Endothelial cell of umbilical vein (primary cell): ENCODE measurements around the gene B4GALT7. TPM values are rescaled to one million over a fixed set of nuclear protein-coding genes. Genes with fewer than 3 reads are reported as not detected.

ENCODE experiments used
- BruUV-seq: library from RNA; stranded (reverse); fragments of 400-500 nt; replicated peaks from 2 replicates; lab custom pipeline; 2021; lab: Mats Ljungman, UMichigan
- CTCF ChIA-PET: fragments of 300-600, 350-600 bp; sonication (Branson Sonifier 250); formaldehyde crosslinking; loops from one replicate; lab custom pipeline; 2021; ENCODE audit warnings: antibody characterized with exemption, inconsistent platforms; lab: Charles Lee
- POLR2A ChIA-PET: fragments of 300-600, 350-600 bp; sonication (Branson Sonifier 250); formaldehyde crosslinking; loops from one replicate; lab custom pipeline; 2021; ENCODE audit warnings: antibody characterized with exemption, inconsistent platforms; lab: Charles Lee
- DNase-seq: peaks from one replicate; pipeline ENCODE4 v3.0.0-alpha.2; 2011; ENCODE audit warnings: low read depth, low spot score
- FAIRE-seq: peaks from 2 replicates; lab custom pipeline; 2011; peaks lifted over from hg19 to GRCh38; lab: Jason Lieb, UNC
- H2AFZ ChIP-seq: 2 replicates; pipeline ENCODE4 v1.6.0; 2012; ENCODE audit warnings: low read depth, low read length, control low read depth, inconsistent platforms
- H3K27ac ChIP-seq: 2 replicates; pipeline ENCODE4 v1.5.1; 2011; ENCODE audit warnings: low read depth, mild to moderate bottlenecking, control low read depth, low read length, moderate library complexity; ENCODE audit not compliant: insufficient read depth
- H3K27me3 ChIP-seq, 2 experiments: 2 replicates each; pipeline versions ENCODE4 v1.6.0 to v1.6.1; 2011; ENCODE audit warnings: low read length in 2 of 2, mixed read lengths in 1 of 2; ENCODE audit not compliant: control insufficient read depth in 2 of 2, insufficient read depth in 2 of 2
- H3K36me3 ChIP-seq, 2 experiments: 2 replicates in 1 of 2; 3 replicates in 1 of 2; pipeline ENCODE4 v1.5.1; 2011; ENCODE audit warnings: low read length in 2 of 2, mild to moderate bottlenecking in 1 of 2, moderate library complexity in 1 of 2; ENCODE audit not compliant: control insufficient read depth in 2 of 2, insufficient read depth in 2 of 2; ENCODE audit errors: extremely low read depth in 1 of 2
- H3K4me1 ChIP-seq: 3 replicates; pipeline ENCODE4 v1.5.1; 2011; ENCODE audit warnings: mild to moderate bottlenecking, low read length; ENCODE audit not compliant: control insufficient read depth, insufficient read depth; ENCODE audit errors: extremely low read depth
- H3K4me2 ChIP-seq: 2 replicates; pipeline ENCODE4 v1.6.1; 2011; ENCODE audit warnings: low read length, control low read depth, mixed read lengths; ENCODE audit not compliant: insufficient read depth
- H3K4me3 ChIP-seq, 3 experiments: fragments of 200-600 bp in 1 of 3; sonication (generic), shearing (Covaris generic) in 1 of 3; replicated peaks in 1 of 3; 2 replicates each; pipeline ENCODE4 v1.5.1; 2011 to 2016; ENCODE audit warnings: control low read depth in 3 of 3, low read length in 3 of 3, mild to moderate bottlenecking in 2 of 3, inconsistent platforms in 1 of 3, low read depth in 1 of 3, moderate library complexity in 1 of 3; ENCODE audit not compliant: insufficient read depth in 1 of 3
- H3K79me2 ChIP-seq: 2 replicates; pipeline ENCODE4 v1.6.0; 2012; ENCODE audit warnings: low read length, inconsistent platforms; ENCODE audit not compliant: control insufficient read depth, insufficient read depth
- H3K9ac ChIP-seq: replicated peaks from 2 replicates; pipeline ENCODE3; 2011; ENCODE audit warnings: low read length, control low read depth; ENCODE audit not compliant: insufficient read depth; ENCODE audit errors: extremely low read depth
- H3K9me1 ChIP-seq: replicated peaks from 3 replicates; pipeline ENCODE4 v1.6.0; 2011; ENCODE audit warnings: mild to moderate bottlenecking, low read length; ENCODE audit not compliant: control insufficient read depth, insufficient read depth; ENCODE audit errors: extremely low read depth
- H3K9me3 ChIP-seq: replicated peaks from 2 replicates; pipeline ENCODE4 v1.5.1; 2012; ENCODE audit warnings: low read length, inconsistent platforms; ENCODE audit not compliant: control insufficient read depth, insufficient read depth
- H4K20me1 ChIP-seq: replicated peaks from 2 replicates; pipeline ENCODE3; 2011; ENCODE audit warnings: mild to moderate bottlenecking, low read length; ENCODE audit not compliant: control insufficient read depth, insufficient read depth; ENCODE audit errors: extremely low read depth
- CTCF ChIP-seq, 2 donors: IDR thresholded peaks; 1 replicate in 1 of 2; 2 replicates in 1 of 2; pipeline ENCODE4 v1.5.1; 2011; ENCODE audit warnings: low read length in 2 of 2, mild to moderate bottlenecking in 2 of 2, moderate library complexity in 2 of 2, control low read depth in 1 of 2, inconsistent platforms in 1 of 2, low read depth in 1 of 2; ENCODE audit not compliant: insufficient read depth in 1 of 2; ENCODE audit errors: extremely low read depth in 1 of 2
- EZH2 ChIP-seq: IDR thresholded peaks from 2 replicates; pipeline ENCODE4 v1.6.1; 2012; ENCODE audit warnings: borderline replicate concordance, low read depth, mild to moderate bottlenecking, moderate library complexity, low read length, inconsistent platforms; ENCODE audit not compliant: severe bottlenecking
- FOS ChIP-seq: IDR thresholded peaks from 2 replicates; pipeline ENCODE4 v1.6.1; 2011; ENCODE audit warnings: mild to moderate bottlenecking, low read length, moderate library complexity, borderline replicate concordance; ENCODE audit not compliant: insufficient read depth
- GATA2 ChIP-seq: IDR thresholded peaks from 2 replicates; pipeline ENCODE4 v1.7.0; 2011; ENCODE audit warnings: low read depth, mild to moderate bottlenecking, moderate library complexity, mixed read lengths, low read length; ENCODE audit not compliant: insufficient read length, insufficient read depth
- JUN ChIP-seq: IDR thresholded peaks from 2 replicates; pipeline ENCODE4 v1.6.1; 2011; ENCODE audit warnings: borderline replicate concordance, low read depth; ENCODE audit not compliant: insufficient read length, insufficient read depth
- MAX ChIP-seq: IDR thresholded peaks from 2 replicates; pipeline ENCODE4 v1.6.1; 2011; ENCODE audit not compliant: insufficient read depth, insufficient read length
- MYC ChIP-seq: IDR thresholded peaks from one replicate; pipeline ENCODE4 v1.6.1; 2011; ENCODE audit warnings: mild to moderate bottlenecking, low read depth, low read length
- POLR2A ChIP-seq: IDR thresholded peaks from 2 replicates; pipeline ENCODE4 v1.6.1; 2012; ENCODE audit warnings: low read depth, mild to moderate bottlenecking, control low read depth, low read length
- POLR2AphosphoS5 ChIP-seq: IDR thresholded peaks from 2 replicates; pipeline ENCODE4 v1.6.1; 2012; ENCODE audit warnings: low read depth, mild to moderate bottlenecking, control low read depth, low read length, moderate library complexity; ENCODE audit not compliant: insufficient read depth
- dilution Hi-C: fragments of 300-500 bp; cut with MboI; formaldehyde crosslinking; loops from one replicate; pipeline ENCODE4 v1.15.0; 2019; ENCODE audit warnings: low sequenced_read_pairs; ENCODE audit not compliant: extremely low pct_ligation_motif_present
- intact Hi-C: fragments of 100-400 bp; cut with micrococcal nuclease; formaldehyde crosslinking; loops from one replicate; pipeline ENCODE4 v1.10.0; 2022
- polyA plus RNA-seq, 4 experiments: library from polyadenylated mRNA; depleted of rRNA in 3 of 4; stranded (reverse) in 3 of 4; unstranded in 1 of 4; fragments of >200 nt; gene quantifications; 2 replicates each; pipeline versions ENCODE4 v1.2.1 to v1.2.3, GENCODE V29; 2011 to 2012; ENCODE audit warnings: missing spikeins in 1 of 4
- total RNA-seq: library from RNA; stranded (reverse); gene quantifications from 2 replicates; pipeline ENCODE4 v1.2.3, GENCODE V29; 2021

Gene B4GALT7
- total and polyA plus RNA-seq, 2 donors (not counting 3 experiments of a cell fraction or from before 2014, with no cell fraction given), result 35.1 to 78.9 TPM

- POLR2A ChIA-PET, result no interaction called here
- TF ChIP-seq MAX (no peak), GATA2 (no peak), POLR2AphosphoS5 (no peak), JUN (no peak), MYC (no peak), CTCF (IDR thresholded peaks at IDR 0.05; ENCODE audit: extremely low read depth in 1 of 2, insufficient read depth in 1 of 2, low read depth in 1 of 2, low read length in 2 of 2) (no peak), POLR2A (no peak), FOS (no peak), EZH2 (no peak)
- no peak for FAIRE-seq
Observed at GRCh38 chr5:177604656-177605055, 4.7 kb downstream of the B4GALT7 start.

More at GRCh38 chr5:177604656-177605055, 4.7 kb downstream of the B4GALT7 start:
- Histone ChIP-seq H3K4me3 (no peak overlapping the region), H3K4me1 (peaks cover 8% of the 10 kb centered on the region), H3K27ac (no peak overlapping the region), H3K9me1 (no peaks in the 10 kb centered on the region), H3K9ac (no peak overlapping the region), H3K4me2 (no peak overlapping the region), H2AFZ (no peak overlapping the region), H3K27me3 (no peaks in the 10 kb centered on the region), H4K20me1 (no peaks in the 10 kb centered on the region), H3K36me3 (peaks cover 0 to 7% of the 10 kb centered on the region in 2 experiments), H3K79me2 (peaks cover 5% of the 10 kb centered on the region), H3K9me3 (no peaks in the 10 kb centered on the region)
- dilution Hi-C loops (no loop called here), intact Hi-C loops (no loop called here)
- DNase-seq, result no peak
- CTCF ChIA-PET, result no interaction called here
- BruUV-seq, result no TSS peak
